HepG2 (cell line): ENCODE data around the gene SGPL1.

Experiments
- NFRKB ChIP-seq: fragments of 450-650 bp; IDR thresholded peaks from 2 replicates; pipeline ENCODE4 v1.6.1; 2017
- PHF21A ChIP-seq: sonication (generic); formaldehyde crosslinking; IDR thresholded peaks from 2 replicates; pipeline ENCODE4 v1.5.0; 2020; ENCODE audit warnings: mild to moderate bottlenecking, missing genetic modification reagents
- ZNF121 ChIP-seq: sonication (generic); formaldehyde crosslinking; IDR thresholded peaks from 2 replicates; pipeline ENCODE4 v1.5.0; 2020; ENCODE audit warnings: mild to moderate bottlenecking, missing genetic modification reagents
- TF ChIP-seq, protein P1 (sequence below): IDR thresholded peaks from 2 replicates; pipeline ENCODE4 v1.6.1; 2018; ENCODE audit warnings: missing genetic modification reagents
- TF ChIP-seq, protein P2 (sequence below): sonication (generic); formaldehyde crosslinking; IDR thresholded peaks from 2 replicates; pipeline ENCODE4 v1.4.0; 2020; ENCODE audit warnings: missing genetic modification reagents
- TF ChIP-seq, protein P3 (sequence below): sonication (generic); formaldehyde crosslinking; IDR thresholded peaks from 2 replicates; pipeline ENCODE4 v1.8.0; 2023; ENCODE audit warnings: mild to moderate bottlenecking, missing genetic modification reagents

- TF ChIP-seq, protein P1, sequence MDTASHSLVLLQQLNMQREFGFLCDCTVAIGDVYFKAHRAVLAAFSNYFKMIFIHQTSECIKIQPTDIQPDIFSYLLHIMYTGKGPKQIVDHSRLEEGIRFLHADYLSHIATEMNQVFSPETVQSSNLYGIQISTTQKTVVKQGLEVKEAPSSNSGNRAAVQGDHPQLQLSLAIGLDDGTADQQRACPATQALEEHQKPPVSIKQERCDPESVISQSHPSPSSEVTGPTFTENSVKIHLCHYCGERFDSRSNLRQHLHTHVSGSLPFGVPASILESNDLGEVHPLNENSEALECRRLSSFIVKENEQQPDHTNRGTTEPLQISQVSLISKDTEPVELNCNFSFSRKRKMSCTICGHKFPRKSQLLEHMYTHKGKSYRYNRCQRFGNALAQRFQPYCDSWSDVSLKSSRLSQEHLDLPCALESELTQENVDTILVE (CRISPR knock-in tag) = no peak
- no peak for TF ChIP-seq NFRKB
- TF ChIP-seq ZNF121 = no peak
- no peak for TF ChIP-seq PHF21A (CRISPR knock-in tag)
- TF ChIP-seq, protein P2, sequence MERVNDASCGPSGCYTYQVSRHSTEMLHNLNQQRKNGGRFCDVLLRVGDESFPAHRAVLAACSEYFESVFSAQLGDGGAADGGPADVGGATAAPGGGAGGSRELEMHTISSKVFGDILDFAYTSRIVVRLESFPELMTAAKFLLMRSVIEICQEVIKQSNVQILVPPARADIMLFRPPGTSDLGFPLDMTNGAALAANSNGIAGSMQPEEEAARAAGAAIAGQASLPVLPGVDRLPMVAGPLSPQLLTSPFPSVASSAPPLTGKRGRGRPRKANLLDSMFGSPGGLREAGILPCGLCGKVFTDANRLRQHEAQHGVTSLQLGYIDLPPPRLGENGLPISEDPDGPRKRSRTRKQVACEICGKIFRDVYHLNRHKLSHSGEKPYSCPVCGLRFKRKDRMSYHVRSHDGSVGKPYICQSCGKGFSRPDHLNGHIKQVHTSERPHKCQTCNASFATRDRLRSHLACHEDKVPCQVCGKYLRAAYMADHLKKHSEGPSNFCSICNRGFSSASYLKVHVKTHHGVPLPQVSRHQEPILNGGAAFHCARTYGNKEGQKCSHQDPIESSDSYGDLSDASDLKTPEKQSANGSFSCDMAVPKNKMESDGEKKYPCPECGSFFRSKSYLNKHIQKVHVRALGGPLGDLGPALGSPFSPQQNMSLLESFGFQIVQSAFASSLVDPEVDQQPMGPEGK (CRISPR knock-in tag) = no peak
- TF ChIP-seq, protein P3, sequence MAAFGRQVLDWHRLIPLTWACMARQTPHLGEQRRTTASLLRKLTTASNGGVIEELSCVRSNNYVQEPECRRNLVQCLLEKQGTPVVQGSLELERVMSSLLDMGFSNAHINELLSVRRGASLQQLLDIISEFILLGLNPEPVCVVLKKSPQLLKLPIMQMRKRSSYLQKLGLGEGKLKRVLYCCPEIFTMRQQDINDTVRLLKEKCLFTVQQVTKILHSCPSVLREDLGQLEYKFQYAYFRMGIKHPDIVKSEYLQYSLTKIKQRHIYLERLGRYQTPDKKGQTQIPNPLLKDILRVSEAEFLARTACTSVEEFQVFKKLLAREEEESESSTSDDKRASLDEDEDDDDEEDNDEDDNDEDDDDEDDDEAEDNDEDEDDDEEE (CRISPR knock-in tag) = no peak
Measured at GRCh38 chr10:70833601-70834000, 17.9 kb downstream of the SGPL1 start.
